Nephron (organoid): ENCODE results near the gene SSX2IP.
A peak's percentile ranks its signal among the peaks of the same experiment; 100 is the strongest.

Source experiments
- H3K27ac Mint-ChIP-seq, 3 experiments: 2 replicates each; pipeline ENCODE4 v1.8.0; 2020; ENCODE audit warnings: mixed read lengths in 3 of 3, mild to moderate bottlenecking in 2 of 3, moderate library complexity in 1 of 3
- H3K27me3 Mint-ChIP-seq: 2 replicates; pipeline ENCODE4 v1.8.0; 2021; ENCODE audit warnings: low read depth, mild to moderate bottlenecking, moderate library complexity, mixed read lengths
- H3K36me3 Mint-ChIP-seq: 2 replicates; pipeline ENCODE4 v1.8.0; 2020; ENCODE audit warnings: low read depth, mixed read lengths
- H3K4me1 Mint-ChIP-seq: 2 replicates; pipeline ENCODE4 v1.8.0; 2020; ENCODE audit warnings: mixed read lengths
- H3K4me3 Mint-ChIP-seq, 3 experiments: 2 replicates each; pipeline ENCODE4 v1.8.0; 2020; ENCODE audit warnings: mild to moderate bottlenecking in 3 of 3, mixed read lengths in 3 of 3, moderate library complexity in 2 of 3
- H3K9me3 Mint-ChIP-seq: 2 replicates; pipeline ENCODE4 v1.8.0; 2020; ENCODE audit warnings: mixed read lengths
- CTCF ChIP-seq, 3 experiments: fragments of 200-600 bp; sonication (generic); IDR thresholded peaks; one replicate each; pipeline ENCODE4 v1.5.0; 2021; ENCODE audit warnings: antibody characterized with exemption in 3 of 3; ENCODE audit not compliant: unreplicated experiment in 3 of 3

Gene SSX2IP

GRCh38 chr1:84689514-84690396 lies 506 bp downstream of the SSX2IP start:
- Mint-ChIP-seq H3K4me1 (peaks cover 50% of the 10 kb centered on the region), H3K4me3 (peak overlapping the region; percentile 91 to 97 (median 96)), H3K27ac (peak overlapping the region; percentile 77 to 85 (median 79)), H3K36me3 (no peaks in the 10 kb centered on the region), H3K9me3 (no peaks in the 10 kb centered on the region), H3K27me3 (no peaks in the 10 kb centered on the region)
- TF ChIP-seq CTCF (IDR thresholded peaks at IDR 0.05; ENCODE audit: unreplicated experiment in 3 of 3), result peak; percentile 36 to 43 (median 41)

GRCh38 chr1:84688463-84689061 lies 1.7 kb downstream of the SSX2IP start:
- Mint-ChIP-seq H3K27ac (peak overlapping the region; percentile 76 to 79 (median 77)), H3K9me3 (no peaks in the 10 kb centered on the region), H3K4me1 (peaks cover 50% of the 10 kb centered on the region), H3K4me3 (peak overlapping the region; percentile 91 to 97 (median 96)), H3K36me3 (no peaks in the 10 kb centered on the region), H3K27me3 (no peaks in the 10 kb centered on the region)
- TF ChIP-seq CTCF (IDR thresholded peaks at IDR 0.05; ENCODE audit: unreplicated experiment in 3 of 3), result no peak

GRCh38 chr1:84687714-84688462 lies 2.4 kb downstream of the SSX2IP start:
- no peaks in the 10 kb centered on the region for H3K36me3 Mint-ChIP-seq
- peaks cover 49% of the 10 kb centered on the region for H3K4me1 Mint-ChIP-seq
- H3K27ac Mint-ChIP-seq, result no peak overlapping the region
- H3K4me3 Mint-ChIP-seq, result peak overlapping the region; percentile 22 to 67 (median 43)
- H3K9me3 Mint-ChIP-seq, result no peaks in the 10 kb centered on the region
- no peaks in the 10 kb centered on the region for H3K27me3 Mint-ChIP-seq
- no peak for TF ChIP-seq CTCF (IDR thresholded peaks at IDR 0.05; ENCODE audit: unreplicated experiment in 3 of 3)

- no peak for TF ChIP-seq CTCF (IDR thresholded peaks at IDR 0.05; ENCODE audit: unreplicated experiment in 3 of 3)
- Mint-ChIP-seq H3K4me3 (peak overlapping the region in 2 of 3 experiments; percentile 55 to 66), H3K36me3 (peaks cover 3% of the 10 kb centered on the region), H3K9me3 (no peaks in the 10 kb centered on the region), H3K27me3 (no peaks in the 10 kb centered on the region), H3K27ac (no peak overlapping the region), H3K4me1 (peaks cover 40% of the 10 kb centered on the region)
Observed at GRCh38 chr1:84686223-84686622, 4.0 kb downstream of the SSX2IP start.

GRCh38 chr1:84683508-84683907 lies 6.8 kb downstream of the SSX2IP start:
- H3K36me3 Mint-ChIP-seq, result peaks cover 8% of the 10 kb centered on the region
- H3K4me1 Mint-ChIP-seq, result peaks cover 21% of the 10 kb centered on the region
- no peaks in the 10 kb centered on the region for H3K9me3 Mint-ChIP-seq
- H3K4me3 Mint-ChIP-seq, result no peak overlapping the region
- H3K27ac Mint-ChIP-seq, result no peak overlapping the region
- H3K27me3 Mint-ChIP-seq, result no peaks in the 10 kb centered on the region
- no peak for TF ChIP-seq CTCF (IDR thresholded peaks at IDR 0.05; ENCODE audit: unreplicated experiment in 3 of 3)
